GM12878 (cell line): ENCODE data around the gene TEKT5. TPM values are rescaled to one million over a fixed set of nuclear protein-coding genes. Genes with fewer than 3 reads are reported as not detected.

Experiments used
- ATAC-seq: fragments of 200-7000 bp; cut with Tn5 transposase; 3 replicates; pipeline ENCODE4 v1.9.1; 2020; ENCODE audit warnings: mild to moderate bottlenecking, moderate library complexity
- Bru-seq: library from RNA; stranded (reverse); fragments of 400-500 nt; gene quantifications from one replicate; lab custom pipeline; 2021; lab: Mats Ljungman, UMichigan
- BruChase-seq, 2 experiments: library from RNA; stranded (reverse); fragments of 400-500 nt; gene quantifications; one replicate each; lab custom pipeline; 2021; lab: Mats Ljungman, UMichigan
- BruUV-seq: library from RNA; stranded (reverse); fragments of 400-500 nt; replicated peaks from 2 replicates; lab custom pipeline; 2021; lab: Mats Ljungman, UMichigan
- CTCF ChIA-PET: fragments of 300-600 bp; sonication (Branson Sonifier 250); formaldehyde crosslinking; extraction: SDS; loops from one replicate; lab custom pipeline; 2021; ENCODE audit warnings: inconsistent platforms; lab: Yijun Ruan, JAX
- POLR2A ChIA-PET: fragments of 350-600 bp; formaldehyde crosslinking; extraction: SDS; loops from one replicate; lab custom pipeline; 2021; ENCODE audit warnings: inconsistent platforms; lab: Charles Lee
- RAD21 ChIA-PET: fragments of 300-600 bp; sonication (Branson Sonifier 250); formaldehyde crosslinking; loops from one replicate; lab custom pipeline; 2023; ENCODE audit warnings: antibody characterized with exemption; ENCODE audit not compliant: unreplicated experiment; lab: Charles Lee
- SMC1A ChIA-PET: fragments of 300-600 bp; sonication (Branson Sonifier 250); formaldehyde crosslinking; loops from one replicate; lab custom pipeline; 2023; ENCODE audit not compliant: unreplicated experiment, uncharacterized antibody; lab: Charles Lee
- DNase-seq: peaks from one replicate; pipeline ENCODE4 v3.0.0-alpha.2; 2011; ENCODE audit warnings: low read depth, low spot score
- FAIRE-seq: peaks from 3 replicates; lab custom pipeline; 2011; peaks lifted over from hg19 to GRCh38; lab: Jason Lieb, UNC
- H2AFZ ChIP-seq: 2 replicates; pipeline ENCODE4 v1.6.0; 2011; ENCODE audit warnings: low read depth, low read length, control low read depth; ENCODE audit not compliant: control insufficient read depth
- H3K27ac ChIP-seq: 2 replicates; pipeline ENCODE4 v1.5.1; 2011; ENCODE audit warnings: control low read depth; ENCODE audit not compliant: control insufficient read depth, insufficient read depth
- H3K27me3 ChIP-seq, 2 experiments: replicated peaks in 1 of 2; 2 replicates each; pipeline versions ENCODE4 v1.6.0 to v1.6.1; 2011; ENCODE audit warnings: low read length in 1 of 2; ENCODE audit not compliant: control insufficient read depth in 2 of 2, insufficient read depth in 2 of 2
- H3K36me3 ChIP-seq, 2 experiments: 2 replicates each; pipeline ENCODE4 v1.5.1; 2011; ENCODE audit warnings: low read length in 1 of 2; ENCODE audit not compliant: control insufficient read depth in 2 of 2, insufficient read depth in 2 of 2
- H3K4me1 ChIP-seq: 2 replicates; pipeline ENCODE4 v1.6.1; 2011; ENCODE audit warnings: mild to moderate bottlenecking, low read length, moderate library complexity, mixed read lengths; ENCODE audit not compliant: control insufficient read depth, insufficient read depth
- H3K4me2 ChIP-seq: 2 replicates; pipeline ENCODE4 v1.6.0; 2011; ENCODE audit warnings: control low read depth; ENCODE audit not compliant: control insufficient read depth, insufficient read depth
- H3K4me3 ChIP-seq: fragments of 200-600 bp; sonication (generic); 2 replicates; pipeline ENCODE4 v1.5.1; 2016
- H3K79me2 ChIP-seq: 2 replicates; pipeline ENCODE4 v1.6.0; 2011; ENCODE audit warnings: low read length; ENCODE audit not compliant: control insufficient read depth, insufficient read depth
- H3K9ac ChIP-seq: 2 replicates; pipeline ENCODE4 v1.8.0; 2011; ENCODE audit warnings: low read length, control low read depth, mixed read lengths; ENCODE audit not compliant: control insufficient read depth, insufficient read depth
- H3K9me3 ChIP-seq: replicated peaks from 3 replicates; pipeline ENCODE4 v1.5.1; 2011; ENCODE audit warnings: mild to moderate bottlenecking, low read length; ENCODE audit not compliant: control insufficient read depth, insufficient read depth
- H4K20me1 ChIP-seq: 2 replicates; pipeline ENCODE4 v1.6.0; 2011; ENCODE audit not compliant: control insufficient read depth, insufficient read depth
- BHLHE40 ChIP-seq, 2 experiments: fragments of 450-650 bp in 1 of 2; IDR thresholded peaks; 2 replicates each; pipeline ENCODE4 v1.6.1; 2011 to 2017; ENCODE audit warnings: low read depth in 2 of 2, borderline replicate concordance in 1 of 2, improper control_type of control experiment in 1 of 2, low read length in 1 of 2, mild to moderate bottlenecking in 1 of 2
- CEBPB ChIP-seq, 2 experiments: fragments of 150-350 bp in 1 of 2; IDR thresholded peaks; 2 replicates each; pipeline ENCODE4 v1.6.1; 2012 to 2014; ENCODE audit warnings: low read depth in 2 of 2, low read length in 2 of 2, borderline replicate concordance in 1 of 2, inconsistent platforms in 1 of 2
- E2F4 ChIP-seq: IDR thresholded peaks from 2 replicates; pipeline ENCODE4 v1.6.1; 2012; ENCODE audit warnings: low read depth, low read length, improper control_type of control experiment
- GABPA ChIP-seq: IDR thresholded peaks from 2 replicates; pipeline ENCODE4 v1.6.1; 2014; ENCODE audit warnings: antibody characterized with exemption, low read depth, mild to moderate bottlenecking, inconsistent platforms
- HCFC1 ChIP-seq: fragments of 150-350 bp; IDR thresholded peaks from 2 replicates; pipeline ENCODE4 v1.6.1; 2014; ENCODE audit warnings: low read length
- MEF2B ChIP-seq: fragments of 450-650 bp; IDR thresholded peaks from 2 replicates; pipeline ENCODE4 v1.6.1; 2018; ENCODE audit warnings: mild to moderate bottlenecking, moderate library complexity; ENCODE audit not compliant: partially characterized antibody, poor library complexity, severe bottlenecking
- NR2C1 ChIP-seq: fragments of 450-650 bp; IDR thresholded peaks from 2 replicates; pipeline ENCODE4 v1.6.1; 2017; ENCODE audit warnings: antibody characterized with exemption, mild to moderate bottlenecking, moderate library complexity
- NRF1 ChIP-seq: conservative IDR thresholded peaks from 2 replicates; pipeline ENCODE4 v1.6.1; 2011; ENCODE audit warnings: mild to moderate bottlenecking, low read depth, low read length, improper control_type of control experiment
- RAD21 ChIP-seq: IDR thresholded peaks from 2 replicates; pipeline ENCODE4 v1.6.1; 2011; ENCODE audit warnings: mild to moderate bottlenecking, low read depth, low read length, moderate library complexity; ENCODE audit not compliant: insufficient read depth
- SIX5 ChIP-seq: IDR thresholded peaks from 2 replicates; pipeline ENCODE4 v1.6.1; 2011; ENCODE audit warnings: mild to moderate bottlenecking, low read depth, low read length, moderate library complexity; ENCODE audit not compliant: severe bottlenecking
- ZBTB40 ChIP-seq: fragments of 450-650 bp; IDR thresholded peaks from 2 replicates; pipeline ENCODE4 v1.6.1; 2016; ENCODE audit warnings: mild to moderate bottlenecking, moderate library complexity, borderline replicate concordance
- WGBS: methylation state at CpG from one replicate; pipeline ENCODE4 v1.1.6; 2016; ENCODE audit warnings: low lambda C conversion rate; ENCODE audit not compliant: insufficient replicate concordance, insufficient coverage; ENCODE audit errors: missing lambda C conversion rate; 5-methylcytosine and 5-hydroxymethylcytosine counted together
- in situ Hi-C: fragments of 300-500 bp; cut with MboI; formaldehyde crosslinking; loops from 9 replicates; pipeline ENCODE4 v1.14.3; 2018; ENCODE audit warnings: mixed read lengths
- intact Hi-C: fragments of 100-400 bp; cut with micrococcal nuclease; formaldehyde crosslinking; loops from one replicate; pipeline ENCODE4 v1.14.2; 2022; ENCODE audit not compliant: unreplicated experiment
- long read RNA-seq, 2 experiments: library from polyadenylated mRNA; unstranded; transcript quantifications; one replicate each; pipeline ENCODE4 v2.0.0, GENCODE V29; 2019 to 2020
- polyA minus RNA-seq, 3 experiments: library from RNA; depleted of rRNA, polyadenylated mRNA; stranded (reverse); fragments of >200 nt; gene quantifications; 2 replicates each; pipeline ENCODE4 v1.2.3, GENCODE V29; 2011
- polyA plus RNA-seq, 11 experiments: library from polyadenylated mRNA; depleted of rRNA in 4 of 11; unstranded in 6 of 11; stranded (reverse) in 5 of 11; fragments of >200 nt; fragmentation: Nextera tagmentation in 4 of 11; fragmentation: Illumina TruSeq in 1 of 11; extraction: Ambion mirVana in 4 of 11; extraction: Trizol in 1 of 11; gene quantifications; 1 replicate in 1 of 11; 2 replicates in 10 of 11; pipeline versions ENCODE4 v1.2.1 to v1.2.3, GENCODE V29; 2011 to 2016; ENCODE audit warnings: inconsistent platforms in 2 of 11, missing spikeins in 2 of 11, low read depth in 1 of 11
- total RNA-seq, 4 experiments: library from RNA; depleted of rRNA in 3 of 4; stranded (reverse); fragments of >200 nt in 3 of 4; fragmentation: Illumina TruSeq in 1 of 4; extraction: Trizol in 1 of 4; gene quantifications; 2 replicates each; pipeline versions ENCODE4 v1.2.1 to v1.2.3, GENCODE V29; 2013 to 2021

TEKT5 gene
- total RNA-seq (2013; cell fraction: nucleolus; rRNA removed), result 4.6 and 6.3 TPM in 2 replicates
- total RNA-seq (2014; rRNA removed), result 0.22 and 1.1 TPM in 2 replicates
- total RNA-seq (2014; rRNA removed; fragmentation: Illumina TruSeq; extraction: Trizol), result 0.18 and 0.40 TPM in 2 replicates
- total RNA-seq (2021), result 0.80 and 2.2 TPM in 2 replicates
- 0.26 TPM for polyA plus RNA-seq (2011; ENCODE audit: low read depth)
- 0.66 and 0.68 TPM in 2 replicates for polyA plus RNA-seq (2011; rRNA removed)
- 0.85 and 0.92 TPM in 2 replicates for polyA plus RNA-seq (2011; cell fraction: cytosol; rRNA removed)
- polyA plus RNA-seq (2011; cell fraction: nucleus; rRNA removed), result 1.8 and 2.1 TPM in 2 replicates
- polyA plus RNA-seq (2012), result 0.48 and 1.1 TPM in 2 replicates
- 0.19 and 0.93 TPM in 2 replicates for polyA plus RNA-seq (2014; fragmentation: Illumina TruSeq; extraction: Trizol)
- polyA plus RNA-seq (2014; fragmentation: Nextera tagmentation; extraction: Ambion mirVana), result under 1 TPM; 0.47 to 0.64 TPM
- polyA plus RNA-seq (2014; rRNA removed), result 1.1 and 1.8 TPM in 2 replicates
- under 1 TPM in 1 of 2 experiments, not detected in 1; 0.79 TPM for polyA plus RNA-seq (2016; fragmentation: Nextera tagmentation; extraction: Ambion mirVana)
- polyA minus RNA-seq (2011; rRNA and poly(A)+ RNA removed), result 0.44 and 0.82 TPM in 2 replicates
- not detected in 2 replicates for polyA minus RNA-seq (2011; cell fraction: cytosol; rRNA and poly(A)+ RNA removed)
- polyA minus RNA-seq (2011; cell fraction: nucleus; rRNA and poly(A)+ RNA removed), result 0.48 TPM in 1 of 2 replicates, not detected in the other
- Bru-seq, nascent RNA, result percentile 24 among the genes with signal in this experiment
- percentile 18 among the genes with signal in this experiment for BruChase-seq, experiment 1, labeled RNA remaining after a 6-hour chase
- percentile 19 among the genes with signal in this experiment for BruChase-seq, experiment 2, labeled RNA remaining after a 2-hour chase
- long read RNA-seq, experiment 1, result 0 reads
- long read RNA-seq, experiment 2, result 0 reads

- in situ Hi-C loops, result no loop called here
- ChIA-PET RAD21 (no interaction called here), POLR2A (no interaction called here), SMC1A (interaction anchor here (1.2 kb wide), 1 partner anchor 180 kb away, joined by 3 read pairs; no protein-coding TSS in a partner anchor), CTCF (no interaction called here)
- no peaks in the 10 kb centered on the region for H3K79me2 ChIP-seq
- BruUV-seq, result no TSS peak
- no peak within 1 kb of the TSS for H2AFZ ChIP-seq
- H3K9ac ChIP-seq, result no peak within 1 kb of the TSS
- H3K27me3 ChIP-seq, result no peaks in the 10 kb centered on the region
- no peak within 1 kb of the TSS for H3K27ac ChIP-seq
- no peaks in the 10 kb centered on the region for H3K9me3 ChIP-seq
- H3K36me3 ChIP-seq, result no peaks in the 10 kb centered on the region
- ATAC-seq (peak; percentile 35; the same call in 1 of the 3 replicates), DNase-seq (no peak), FAIRE-seq (no peak)
- WGBS, result 18% methylated on average over 5 of the region's 5 CpGs
- no peak within 1 kb of the TSS for H3K4me2 ChIP-seq
- no peaks in the 10 kb centered on the region for H4K20me1 ChIP-seq
- H3K4me1 ChIP-seq, result no peaks in the 10 kb centered on the region
- intact Hi-C loops, result no loop called here
- H3K4me3 ChIP-seq, result no peak within 1 kb of the TSS
- TF ChIP-seq ZBTB40 (no peak), RAD21 (no peak), SIX5 (no peak), CEBPB (IDR thresholded peaks at IDR 0.05; ENCODE audit: borderline replicate concordance in 1 of 2, low read depth in 2 of 2, low read length in 2 of 2) (no peak), NRF1 (no peak), HCFC1 (no peak), NR2C1 (no peak), GABPA (no peak), E2F4 (no peak), BHLHE40 (IDR thresholded peaks at IDR 0.05; ENCODE audit: borderline replicate concordance in 1 of 2, low read depth in 2 of 2, low read length in 1 of 2) (no peak), MEF2B (no peak)
These were observed at the start of gene TEKT5 for GRCh38 chr16:10694830-10695229. TSS of gene TEKT5 (minus strand) at chr16:10694930. CDS start at chr16:10694873, 57 bp downstream.
